K562 treated with DMSO at 1 percent for 24 hours (cell line): Measurements from ENCODE around the gene NBPF4. TPM values are rescaled to one million over a fixed set of nuclear protein-coding genes. Genes with fewer than 3 reads are reported as not detected.

Experiments used
- total RNA-seq: library from RNA; unstranded; fragments of 300-600 nt; gene quantifications from 2 replicates; pipeline ENCODE4 v1.2.3, GENCODE V29; 2022; ENCODE audit warnings: low read depth; ENCODE audit not compliant: insufficient read depth

The NBPF4 gene
- total RNA-seq = 6.0 and 7.4 TPM in 2 replicates

GRCh38 chr1:108243976-108244375, at the start of gene NBPF4:
Gene NBPF4, minus strand, starts transcription at chr1:108244076. Its CDS starts 315 bp downstream, at chr1:108243761.

GRCh38 chr1:108199781-108200686, 43.8 kb downstream of the NBPF4 start, which contains the start of gene SLC25A24:
Gene SLC25A24, minus strand, starts transcription at chr1:108200343. Its CDS starts 205 bp downstream, at chr1:108200138.

Other genes starting within 250 kb of the NBPF4 start
- gene SLC25A24, start 43.7 kb downstream of the NBPF4 start, total RNA-seq = 14.9 and 16.3 TPM in 2 replicates
- 7.0 and 7.8 TPM in 2 replicates for gene NBPF6, start 206.3 kb upstream of the NBPF4 start, total RNA-seq